ENCODE measurements around the gene CCDC68. TPM values are rescaled to one million over a fixed set of nuclear protein-coding genes. Genes with fewer than 3 reads are reported as not detected.

Gene CCDC68
- total RNA-seq, 6 experiments from 2014 or later: 0.05 to 0.40 (median 0.14) TPM

DNA sequence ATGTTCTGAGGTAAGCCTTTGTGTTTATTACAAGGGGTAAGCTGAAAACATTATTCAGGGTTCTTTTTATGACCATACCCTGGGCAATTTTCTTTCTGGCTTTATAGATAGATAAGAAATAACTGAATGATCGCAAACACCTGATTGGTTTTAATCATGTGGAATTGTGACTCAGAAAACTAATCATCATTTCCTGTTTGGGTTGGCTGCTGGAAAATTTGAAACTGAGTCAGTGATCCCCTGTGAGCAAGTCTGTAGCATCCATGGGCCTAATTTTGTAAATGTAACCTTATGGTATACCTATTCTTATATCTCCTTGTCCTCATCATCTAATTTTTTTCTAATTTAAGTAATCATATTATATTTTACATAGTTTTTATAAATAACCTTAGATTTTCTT is 34.3 kb downstream of the CCDC68 start:
- Mint-ChIP-seq H3K4me1 (ENCODE audit: low read depth) (peaks cover 26% of the 10 kb centered on the region), H3K27ac (no peak overlapping the region), H3K36me3 (ENCODE audit: low read depth) (no peaks in the 10 kb centered on the region), H3K9me3 (no peaks in the 10 kb centered on the region; the same call in 1 of the 2 replicates), H3K27me3 (ENCODE audit: insufficient read depth) (no peaks in the 10 kb centered on the region; the same call in 1 of the 2 replicates), H3K4me3 (no peak overlapping the region)
- TF ChIP-seq, protein P1, sequence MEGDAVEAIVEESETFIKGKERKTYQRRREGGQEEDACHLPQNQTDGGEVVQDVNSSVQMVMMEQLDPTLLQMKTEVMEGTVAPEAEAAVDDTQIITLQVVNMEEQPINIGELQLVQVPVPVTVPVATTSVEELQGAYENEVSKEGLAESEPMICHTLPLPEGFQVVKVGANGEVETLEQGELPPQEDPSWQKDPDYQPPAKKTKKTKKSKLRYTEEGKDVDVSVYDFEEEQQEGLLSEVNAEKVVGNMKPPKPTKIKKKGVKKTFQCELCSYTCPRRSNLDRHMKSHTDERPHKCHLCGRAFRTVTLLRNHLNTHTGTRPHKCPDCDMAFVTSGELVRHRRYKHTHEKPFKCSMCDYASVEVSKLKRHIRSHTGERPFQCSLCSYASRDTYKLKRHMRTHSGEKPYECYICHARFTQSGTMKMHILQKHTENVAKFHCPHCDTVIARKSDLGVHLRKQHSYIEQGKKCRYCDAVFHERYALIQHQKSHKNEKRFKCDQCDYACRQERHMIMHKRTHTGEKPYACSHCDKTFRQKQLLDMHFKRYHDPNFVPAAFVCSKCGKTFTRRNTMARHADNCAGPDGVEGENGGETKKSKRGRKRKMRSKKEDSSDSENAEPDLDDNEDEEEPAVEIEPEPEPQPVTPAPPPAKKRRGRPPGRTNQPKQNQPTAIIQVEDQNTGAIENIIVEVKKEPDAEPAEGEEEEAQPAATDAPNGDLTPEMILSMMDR (IDR thresholded peaks at IDR 0.05): no peak
- no peak for DNase-seq

DNA sequence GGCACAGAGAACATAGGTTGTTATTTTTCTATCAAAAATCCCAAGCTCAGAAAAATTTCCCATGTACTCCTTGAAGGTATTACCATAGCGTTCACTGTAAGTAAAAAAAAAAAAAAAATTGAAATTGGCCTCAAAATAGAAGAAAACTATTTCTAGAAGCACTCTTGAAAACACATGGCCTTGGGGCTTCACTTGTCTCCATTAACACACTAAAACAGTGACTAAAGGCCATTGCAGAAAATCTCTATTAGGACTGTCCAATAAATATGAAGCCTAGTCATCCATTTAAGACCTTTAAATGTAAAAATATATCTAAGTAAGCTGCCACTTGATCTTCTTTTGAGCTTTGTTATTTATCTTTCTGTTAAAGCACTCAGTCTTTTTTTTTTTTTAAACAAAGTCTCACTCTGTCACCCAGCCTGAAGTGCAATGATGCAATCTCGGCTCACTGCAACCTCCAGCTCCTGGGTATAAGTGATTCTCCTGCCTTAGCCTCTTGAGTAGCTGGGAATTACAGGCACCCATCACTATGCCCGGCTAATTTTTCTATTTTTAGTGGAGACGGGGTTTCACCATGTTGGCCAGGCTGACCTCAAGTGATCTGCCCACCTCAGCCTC is 35.8 kb downstream of the CCDC68 start:
- Mint-ChIP-seq H3K27ac (no peak overlapping the region), H3K4me3 (no peak overlapping the region), H3K36me3 (ENCODE audit: low read depth) (no peaks in the 10 kb centered on the region), H3K27me3 (ENCODE audit: insufficient read depth) (no peaks in the 10 kb centered on the region; the same call in 1 of the 2 replicates), H3K9me3 (no peaks in the 10 kb centered on the region; the same call in 1 of the 2 replicates), H3K4me1 (ENCODE audit: low read depth) (peaks cover 26% of the 10 kb centered on the region)
- TF ChIP-seq, protein P1 (IDR thresholded peaks at IDR 0.05): no peak
- no peak for DNase-seq

GRCh38 chr18:54919412-54919811 is 39.8 kb downstream of the CCDC68 start:
- Mint-ChIP-seq H3K4me1 (ENCODE audit: low read depth) (peaks cover 7% of the 10 kb centered on the region), H3K36me3 (ENCODE audit: low read depth) (no peaks in the 10 kb centered on the region), H3K4me3 (no peak overlapping the region), H3K27ac (no peak overlapping the region), H3K27me3 (ENCODE audit: insufficient read depth) (peaks cover 4% of the 10 kb centered on the region), H3K9me3 (no peaks in the 10 kb centered on the region)
- TF ChIP-seq, protein P1 (IDR thresholded peaks at IDR 0.05): no peak
- no peak for DNase-seq

DNA sequence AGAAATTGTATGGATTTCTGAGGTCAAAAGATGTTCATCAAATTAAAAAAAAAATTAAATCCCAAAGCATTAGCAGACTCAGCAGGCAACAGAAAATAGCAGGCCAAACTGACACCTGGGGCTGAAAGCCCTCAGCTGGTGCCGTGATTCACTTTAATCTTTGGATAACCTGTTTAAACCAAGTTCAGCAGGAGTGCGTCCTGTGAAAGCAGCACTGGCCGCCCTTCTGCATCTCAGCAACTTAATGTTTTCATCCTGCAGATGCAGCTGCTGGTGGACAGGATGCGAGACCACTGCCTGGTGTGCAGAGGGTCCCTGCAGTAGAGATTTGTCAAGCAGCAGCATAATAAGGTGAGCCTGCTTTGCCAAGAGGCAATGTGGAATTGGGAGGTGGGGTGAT is 41.2 kb downstream of the CCDC68 start:
- H3K27ac Mint-ChIP-seq: no peak overlapping the region
- no peaks in the 10 kb centered on the region for H3K36me3 Mint-ChIP-seq (ENCODE audit: low read depth)
- no peaks in the 10 kb centered on the region for H3K4me1 Mint-ChIP-seq (ENCODE audit: low read depth)
- peaks cover 4% of the 10 kb centered on the region for H3K27me3 Mint-ChIP-seq (ENCODE audit: insufficient read depth)
- no peaks in the 10 kb centered on the region for H3K9me3 Mint-ChIP-seq
- no peak overlapping the region for H3K4me3 Mint-ChIP-seq
- TF ChIP-seq, protein P1 (IDR thresholded peaks at IDR 0.05): no peak
- no peak for DNase-seq

- TF ChIP-seq, protein P1 (IDR thresholded peaks at IDR 0.05): no peak
- H3K4me3 Mint-ChIP-seq: no peak overlapping the region
- H3K9me3 Mint-ChIP-seq: no peaks in the 10 kb centered on the region
These were observed 42.8 kb downstream of the CCDC68 start for GRCh38 chr18:54916507-54916906.

More at GRCh38 chr18:54916507-54916906, 42.8 kb downstream of the CCDC68 start:
- no peaks in the 10 kb centered on the region for H3K36me3 Mint-ChIP-seq (ENCODE audit: low read depth)
- DNase-seq: no peak
- peaks cover 4% of the 10 kb centered on the region for H3K27me3 Mint-ChIP-seq (ENCODE audit: insufficient read depth)
- H3K27ac Mint-ChIP-seq: no peak overlapping the region
- no peaks in the 10 kb centered on the region for H3K4me1 Mint-ChIP-seq (ENCODE audit: low read depth)
